HepG2 (cell line): ENCODE data around the gene CAMSAP2. TPM values are rescaled to one million over a fixed set of nuclear protein-coding genes. Genes with fewer than 3 reads are reported as not detected.
A peak's percentile ranks its signal among the peaks of the same experiment; 100 is the strongest.

Source experiments
- ATF1 ChIP-seq: IDR thresholded peaks from 2 replicates; pipeline ENCODE4 v1.6.1; 2016; ENCODE audit warnings: mild to moderate bottlenecking, control low read depth
- CEBPG ChIP-seq: IDR thresholded peaks from 2 replicates; pipeline ENCODE4 v1.6.1; 2016
- DNMT3B ChIP-seq: conservative IDR thresholded peaks from 2 replicates; pipeline ENCODE4 v1.6.1; 2016; ENCODE audit warnings: missing biosample characterization, control low read depth
- FOSL2 ChIP-seq: sonication (generic); formaldehyde crosslinking; IDR thresholded peaks from 2 replicates; pipeline ENCODE4 v1.4.0; 2020; ENCODE audit warnings: missing genetic modification reagents
- HMGA1 ChIP-seq: sonication (generic); formaldehyde crosslinking; conservative IDR thresholded peaks from 2 replicates; pipeline ENCODE4 v1.4.0; 2020; ENCODE audit warnings: missing genetic modification reagents
- HNRNPUL1 ChIP-seq: fragments of 200-400 bp; formaldehyde crosslinking; IDR thresholded peaks from 2 replicates; pipeline ENCODE4 v1.6.1; 2017; ENCODE audit warnings: low read depth, mild to moderate bottlenecking, low read length, moderate library complexity
- LCORL ChIP-seq, 2 experiments: fragments of 450-650 bp in 1 of 2; sonication (generic) in 1 of 2; formaldehyde crosslinking in 1 of 2; IDR thresholded peaks; 2 replicates each; pipeline versions ENCODE4 v1.5.0 to v1.6.1; 2017 to 2020; ENCODE audit warnings: antibody characterized with exemption in 1 of 2, missing genetic modification reagents in 1 of 2
- MBD4 ChIP-seq: IDR thresholded peaks from 2 replicates; pipeline ENCODE4 v1.6.1; 2012; ENCODE audit warnings: low read length, inconsistent platforms, borderline replicate concordance
- PHF20 ChIP-seq: sonication (generic); formaldehyde crosslinking; IDR thresholded peaks from 2 replicates; pipeline ENCODE4 v1.5.0; 2020; ENCODE audit warnings: mild to moderate bottlenecking, missing genetic modification reagents
- RBM39 ChIP-seq: fragments of 200-400 bp; formaldehyde crosslinking; IDR thresholded peaks from one replicate; pipeline ENCODE4 v1.6.1; 2018; ENCODE audit warnings: antibody characterized with exemption, mild to moderate bottlenecking, low read depth, low read length; ENCODE audit not compliant: poor library complexity, severe bottlenecking
- SMARCE1 ChIP-seq: fragments of 450-650 bp; IDR thresholded peaks from 2 replicates; pipeline ENCODE4 v1.6.1; 2017; ENCODE audit warnings: borderline replicate concordance
- ZNF354B ChIP-seq: sonication (generic); formaldehyde crosslinking; IDR thresholded peaks from 2 replicates; pipeline ENCODE4 v1.8.0; 2022; ENCODE audit warnings: mild to moderate bottlenecking, missing genetic modification reagents
- ZNF382 ChIP-seq: sonication (generic); formaldehyde crosslinking; IDR thresholded peaks from 2 replicates; pipeline ENCODE4 v1.5.0; 2020; ENCODE audit warnings: missing genetic modification reagents, mild to moderate bottlenecking, borderline replicate concordance
- ZNF510 ChIP-seq: sonication (generic); formaldehyde crosslinking; IDR thresholded peaks from 2 replicates; pipeline ENCODE4 v1.4.0; 2020; ENCODE audit warnings: low read depth, mild to moderate bottlenecking, missing genetic modification reagents
- polyA plus RNA-seq, 8 experiments: library from polyadenylated mRNA; depleted of rRNA in 3 of 8; stranded (reverse) in 7 of 8; unstranded in 1 of 8; fragments of >200 nt; fragmentation: Illumina TruSeq in 4 of 8; extraction: Trizol in 4 of 8; gene quantifications; 2 replicates each; pipeline versions ENCODE4 v1.2.1 to v1.2.3, GENCODE V29; 2011 to 2016; ENCODE audit warnings: low read depth in 4 of 8, missing spikeins in 1 of 8, mixed read lengths in 1 of 8; ENCODE audit not compliant: insufficient read depth in 1 of 8
- total RNA-seq, 5 experiments: library from RNA; depleted of rRNA; stranded (reverse); fragments of >200 nt; fragmentation: Illumina TruSeq; extraction: Trizol; gene quantifications; 2 replicates each; pipeline ENCODE4 v1.2.3, GENCODE V29; 2016; ENCODE audit warnings: low read depth in 1 of 5
- TF ChIP-seq, protein P1 (sequence below): sonication (generic); formaldehyde crosslinking; IDR thresholded peaks from one replicate; pipeline ENCODE4 v1.5.1; 2020; ENCODE audit warnings: mild to moderate bottlenecking, missing genetic modification reagents; ENCODE audit errors: not compliant biosample characterization
- TF ChIP-seq, protein P2 (sequence below): sonication (generic); formaldehyde crosslinking; IDR thresholded peaks from 2 replicates; pipeline ENCODE4 v1.4.0; 2020; ENCODE audit warnings: mild to moderate bottlenecking, missing genetic modification reagents
- TF ChIP-seq, protein P3 (sequence below): IDR thresholded peaks from 2 replicates; pipeline ENCODE4 v1.6.1; 2016; ENCODE audit warnings: missing compliant biosample characterization, missing genetic modification reagents, borderline replicate concordance
- TF ChIP-seq, protein P4 (sequence below): sonication (generic); formaldehyde crosslinking; IDR thresholded peaks from 2 replicates; pipeline ENCODE4 v1.4.0; 2020; ENCODE audit warnings: missing genetic modification reagents, borderline replicate concordance

The CAMSAP2 gene
- total and polyA plus RNA-seq, 2 of the 13 experiments (the other 11 are each of a cell fraction or from before 2014, with no cell fraction given): 3.4 to 8.2 TPM

DNA sequence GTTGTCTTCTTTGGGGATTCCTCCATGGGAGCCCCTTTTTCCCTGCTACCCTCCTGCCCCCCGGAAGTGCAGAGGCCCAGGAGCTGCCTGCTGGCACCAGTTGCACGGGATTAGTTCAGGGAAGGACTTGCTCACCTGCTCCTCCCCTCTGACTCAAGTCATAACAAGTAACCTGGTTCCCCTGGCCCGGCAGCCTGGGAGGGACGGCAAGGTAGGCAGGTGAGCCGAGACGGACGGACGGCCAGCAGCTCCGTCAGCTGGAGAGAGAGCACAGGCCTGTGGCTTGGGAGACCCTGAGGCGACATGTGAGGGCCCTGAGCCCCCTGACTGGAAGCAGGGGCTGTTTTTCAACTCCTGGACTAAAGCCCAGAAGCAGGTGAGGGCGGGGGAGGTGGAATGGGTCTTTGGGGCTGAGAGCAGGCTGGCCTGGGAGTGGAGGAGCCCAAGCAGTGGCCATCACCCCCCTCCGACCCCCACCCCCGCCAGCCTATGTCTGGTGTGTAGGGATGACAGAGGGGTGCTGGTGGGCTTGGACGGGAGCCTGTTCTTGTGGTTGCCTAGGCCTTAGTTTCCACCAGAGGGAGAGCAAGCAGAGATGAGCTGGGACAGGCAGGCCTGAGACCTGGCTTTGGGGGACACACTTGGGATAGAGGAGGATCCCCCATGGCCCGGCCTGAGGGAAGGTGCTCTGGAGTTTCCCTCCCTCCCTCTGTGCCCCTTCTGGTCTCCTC lies 156.2 kb downstream of the CAMSAP2 start, which contains the start of gene INAVA (continued):
- TF ChIP-seq ZNF382 (CRISPR knock-in tag) (no peak), ZNF354B (no peak), DNMT3B (no peak), PHF20 (no peak), CEBPG (CRISPR knock-in tag) (no peak), MBD4 (no peak), ZNF510 (CRISPR knock-in tag) (no peak), RBM39 (peak; percentile 46), HNRNPUL1 (no peak), ATF1 (CRISPR knock-in tag) (no peak), FOSL2 (no peak), SMARCE1 (no peak), LCORL (IDR thresholded peaks at IDR 0.05) (no peak), LCORL (CRISPR knock-in tag; IDR thresholded peaks at IDR 0.05) (no peak), HMGA1 (CRISPR knock-in tag) (no peak)
- TF ChIP-seq, protein P1, sequence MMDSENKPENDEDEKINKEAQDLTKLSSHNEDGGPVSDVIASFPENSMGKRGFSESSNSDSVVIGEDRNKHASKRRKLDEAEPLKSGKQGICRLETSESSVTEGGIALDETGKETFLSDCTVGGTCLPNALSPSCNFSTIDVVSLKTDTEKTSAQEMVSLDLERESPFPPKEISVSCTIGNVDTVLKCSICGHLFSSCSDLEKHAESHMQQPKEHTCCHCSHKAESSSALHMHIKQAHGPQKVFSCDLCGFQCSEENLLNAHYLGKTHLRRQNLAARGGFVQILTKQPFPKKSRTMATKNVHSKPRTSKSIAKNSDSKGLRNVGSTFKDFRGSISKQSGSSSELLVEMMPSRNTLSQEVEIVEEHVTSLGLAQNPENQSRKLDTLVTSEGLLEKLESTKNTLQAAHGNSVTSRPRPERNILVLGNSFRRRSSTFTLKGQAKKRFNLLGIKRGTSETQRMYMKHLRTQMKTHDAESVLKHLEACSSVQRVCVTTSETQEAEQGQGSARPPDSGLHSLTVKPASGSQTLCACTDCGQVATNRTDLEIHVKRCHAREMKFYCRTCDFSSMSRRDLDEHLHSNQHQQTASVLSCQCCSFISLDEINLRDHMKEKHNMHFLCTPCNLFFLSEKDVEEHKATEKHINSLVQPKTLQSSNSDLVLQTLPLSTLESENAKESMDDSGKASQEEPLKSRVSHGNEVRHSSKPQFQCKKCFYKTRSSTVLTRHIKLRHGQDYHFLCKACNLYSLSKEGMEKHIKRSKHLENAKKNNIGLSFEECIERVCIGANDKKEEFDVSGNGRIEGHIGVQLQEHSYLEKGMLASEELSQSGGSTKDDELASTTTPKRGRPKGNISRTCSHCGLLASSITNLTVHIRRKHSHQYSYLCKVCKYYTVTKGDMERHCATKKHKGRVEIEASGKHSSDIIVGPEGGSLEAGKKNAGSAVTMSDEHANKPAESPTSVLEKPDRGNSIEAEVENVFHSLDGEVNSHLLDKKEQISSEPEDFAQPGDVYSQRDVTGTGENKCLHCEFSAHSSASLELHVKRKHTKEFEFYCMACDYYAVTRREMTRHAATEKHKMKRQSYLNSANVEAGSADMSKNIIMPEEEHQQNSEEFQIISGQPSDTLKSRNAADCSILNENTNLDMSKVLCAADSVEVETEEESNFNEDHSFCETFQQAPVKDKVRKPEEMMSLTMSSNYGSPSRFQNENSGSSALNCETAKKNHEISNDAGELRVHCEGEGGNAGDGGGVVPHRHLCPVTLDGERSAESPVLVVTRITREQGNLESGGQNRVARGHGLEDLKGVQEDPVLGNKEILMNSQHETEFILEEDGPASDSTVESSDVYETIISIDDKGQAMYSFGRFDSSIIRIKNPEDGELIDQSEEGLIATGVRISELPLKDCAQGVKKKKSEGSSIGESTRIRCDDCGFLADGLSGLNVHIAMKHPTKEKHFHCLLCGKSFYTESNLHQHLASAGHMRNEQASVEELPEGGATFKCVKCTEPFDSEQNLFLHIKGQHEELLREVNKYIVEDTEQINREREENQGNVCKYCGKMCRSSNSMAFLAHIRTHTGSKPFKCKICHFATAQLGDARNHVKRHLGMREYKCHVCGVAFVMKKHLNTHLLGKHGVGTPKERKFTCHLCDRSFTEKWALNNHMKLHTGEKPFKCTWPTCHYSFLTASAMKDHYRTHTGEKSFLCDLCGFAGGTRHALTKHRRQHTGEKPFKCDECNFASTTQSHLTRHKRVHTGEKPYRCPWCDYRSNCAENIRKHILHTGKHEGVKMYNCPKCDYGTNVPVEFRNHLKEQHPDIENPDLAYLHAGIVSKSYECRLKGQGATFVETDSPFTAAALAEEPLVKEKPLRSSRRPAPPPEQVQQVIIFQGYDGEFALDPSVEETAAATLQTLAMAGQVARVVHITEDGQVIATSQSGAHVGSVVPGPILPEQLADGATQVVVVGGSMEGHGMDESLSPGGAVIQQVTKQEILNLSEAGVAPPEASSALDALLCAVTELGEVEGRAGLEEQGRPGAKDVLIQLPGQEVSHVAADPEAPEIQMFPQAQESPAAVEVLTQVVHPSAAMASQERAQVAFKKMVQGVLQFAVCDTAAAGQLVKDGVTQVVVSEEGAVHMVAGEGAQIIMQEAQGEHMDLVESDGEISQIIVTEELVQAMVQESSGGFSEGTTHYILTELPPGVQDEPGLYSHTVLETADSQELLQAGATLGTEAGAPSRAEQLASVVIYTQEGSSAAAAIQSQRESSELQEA (CRISPR knock-in tag): no peak
- TF ChIP-seq, protein P2, sequence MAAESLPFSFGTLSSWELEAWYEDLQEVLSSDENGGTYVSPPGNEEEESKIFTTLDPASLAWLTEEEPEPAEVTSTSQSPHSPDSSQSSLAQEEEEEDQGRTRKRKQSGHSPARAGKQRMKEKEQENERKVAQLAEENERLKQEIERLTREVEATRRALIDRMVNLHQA (CRISPR knock-in tag): no peak
- TF ChIP-seq, protein P3, sequence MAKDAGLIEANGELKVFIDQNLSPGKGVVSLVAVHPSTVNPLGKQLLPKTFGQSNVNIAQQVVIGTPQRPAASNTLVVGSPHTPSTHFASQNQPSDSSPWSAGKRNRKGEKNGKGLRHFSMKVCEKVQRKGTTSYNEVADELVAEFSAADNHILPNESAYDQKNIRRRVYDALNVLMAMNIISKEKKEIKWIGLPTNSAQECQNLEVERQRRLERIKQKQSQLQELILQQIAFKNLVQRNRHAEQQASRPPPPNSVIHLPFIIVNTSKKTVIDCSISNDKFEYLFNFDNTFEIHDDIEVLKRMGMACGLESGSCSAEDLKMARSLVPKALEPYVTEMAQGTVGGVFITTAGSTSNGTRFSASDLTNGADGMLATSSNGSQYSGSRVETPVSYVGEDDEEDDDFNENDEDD (CRISPR knock-in tag): no peak
- TF ChIP-seq, protein P4, sequence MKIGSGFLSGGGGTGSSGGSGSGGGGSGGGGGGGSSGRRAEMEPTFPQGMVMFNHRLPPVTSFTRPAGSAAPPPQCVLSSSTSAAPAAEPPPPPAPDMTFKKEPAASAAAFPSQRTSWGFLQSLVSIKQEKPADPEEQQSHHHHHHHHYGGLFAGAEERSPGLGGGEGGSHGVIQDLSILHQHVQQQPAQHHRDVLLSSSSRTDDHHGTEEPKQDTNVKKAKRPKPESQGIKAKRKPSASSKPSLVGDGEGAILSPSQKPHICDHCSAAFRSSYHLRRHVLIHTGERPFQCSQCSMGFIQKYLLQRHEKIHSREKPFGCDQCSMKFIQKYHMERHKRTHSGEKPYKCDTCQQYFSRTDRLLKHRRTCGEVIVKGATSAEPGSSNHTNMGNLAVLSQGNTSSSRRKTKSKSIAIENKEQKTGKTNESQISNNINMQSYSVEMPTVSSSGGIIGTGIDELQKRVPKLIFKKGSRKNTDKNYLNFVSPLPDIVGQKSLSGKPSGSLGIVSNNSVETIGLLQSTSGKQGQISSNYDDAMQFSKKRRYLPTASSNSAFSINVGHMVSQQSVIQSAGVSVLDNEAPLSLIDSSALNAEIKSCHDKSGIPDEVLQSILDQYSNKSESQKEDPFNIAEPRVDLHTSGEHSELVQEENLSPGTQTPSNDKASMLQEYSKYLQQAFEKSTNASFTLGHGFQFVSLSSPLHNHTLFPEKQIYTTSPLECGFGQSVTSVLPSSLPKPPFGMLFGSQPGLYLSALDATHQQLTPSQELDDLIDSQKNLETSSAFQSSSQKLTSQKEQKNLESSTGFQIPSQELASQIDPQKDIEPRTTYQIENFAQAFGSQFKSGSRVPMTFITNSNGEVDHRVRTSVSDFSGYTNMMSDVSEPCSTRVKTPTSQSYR (CRISPR knock-in tag): no peak
